Vagina (tissue), 2 donors: ENCODE measurements around the gene PRKCG.

Experiments
- POLR2A ChIP-seq, 2 donors: fragments of 450-650 bp; IDR thresholded peaks; one replicate each; pipeline ENCODE4 v1.6.1; 2017; ENCODE audit warnings: antibody characterized with exemption in 2 of 2, mild to moderate bottlenecking in 2 of 2, moderate library complexity in 2 of 2
- POLR2AphosphoS5 ChIP-seq, 2 donors: sonication (generic); formaldehyde crosslinking; IDR thresholded peaks; one replicate each; pipeline ENCODE4 v1.9.0; 2017; ENCODE audit warnings: antibody characterized with exemption in 2 of 2, mild to moderate bottlenecking in 2 of 2, low read depth in 1 of 2; ENCODE audit not compliant: insufficient read depth in 1 of 2
- TF ChIP-seq, protein P1 (sequence below), 3 experiments: fragments of 450-650 bp in 2 of 3; fragments of 200-600 bp in 1 of 3; sonication (generic) in 1 of 3; IDR thresholded peaks; one replicate each; pipeline ENCODE4 v1.5.1; 2017 to 2019; ENCODE audit warnings: antibody characterized with exemption in 3 of 3, mild to moderate bottlenecking in 2 of 3, moderate library complexity in 2 of 3

DNA sequence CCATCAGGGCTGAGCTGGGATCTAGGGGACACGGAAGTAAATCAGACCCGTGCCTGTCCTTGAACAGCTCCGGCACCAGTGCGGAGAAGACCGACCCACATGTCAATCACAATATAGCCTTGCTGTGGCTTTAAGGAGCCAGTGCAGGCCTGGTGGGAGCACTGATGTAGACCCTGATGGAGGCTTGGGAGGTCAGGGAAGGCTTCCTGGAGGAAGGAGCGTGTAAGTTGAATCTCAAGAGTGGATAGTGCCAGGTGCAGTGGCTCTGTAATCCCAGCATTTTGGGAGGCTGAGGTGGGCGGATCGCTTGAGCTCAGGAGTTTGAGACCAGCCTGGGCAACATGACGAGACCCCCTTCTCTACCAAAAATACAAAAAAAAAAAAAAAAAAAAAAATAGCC is 70.0 kb downstream of the PRKCG start:
- TF ChIP-seq POLR2A (IDR thresholded peaks at IDR 0.05) = no peak
- TF ChIP-seq, protein P1, sequence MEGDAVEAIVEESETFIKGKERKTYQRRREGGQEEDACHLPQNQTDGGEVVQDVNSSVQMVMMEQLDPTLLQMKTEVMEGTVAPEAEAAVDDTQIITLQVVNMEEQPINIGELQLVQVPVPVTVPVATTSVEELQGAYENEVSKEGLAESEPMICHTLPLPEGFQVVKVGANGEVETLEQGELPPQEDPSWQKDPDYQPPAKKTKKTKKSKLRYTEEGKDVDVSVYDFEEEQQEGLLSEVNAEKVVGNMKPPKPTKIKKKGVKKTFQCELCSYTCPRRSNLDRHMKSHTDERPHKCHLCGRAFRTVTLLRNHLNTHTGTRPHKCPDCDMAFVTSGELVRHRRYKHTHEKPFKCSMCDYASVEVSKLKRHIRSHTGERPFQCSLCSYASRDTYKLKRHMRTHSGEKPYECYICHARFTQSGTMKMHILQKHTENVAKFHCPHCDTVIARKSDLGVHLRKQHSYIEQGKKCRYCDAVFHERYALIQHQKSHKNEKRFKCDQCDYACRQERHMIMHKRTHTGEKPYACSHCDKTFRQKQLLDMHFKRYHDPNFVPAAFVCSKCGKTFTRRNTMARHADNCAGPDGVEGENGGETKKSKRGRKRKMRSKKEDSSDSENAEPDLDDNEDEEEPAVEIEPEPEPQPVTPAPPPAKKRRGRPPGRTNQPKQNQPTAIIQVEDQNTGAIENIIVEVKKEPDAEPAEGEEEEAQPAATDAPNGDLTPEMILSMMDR (IDR thresholded peaks at IDR 0.05) = no peak
- TF ChIP-seq POLR2AphosphoS5 (IDR thresholded peaks at IDR 0.05; ENCODE audit: insufficient read depth in 1 of 2, low read depth in 1 of 2) = no peak
